GM13976 (cell line): ENCODE measurements around the gene CDC20.

Source experiments
- DNase-seq: peaks from one replicate; pipeline ENCODE4 v3.0.0; 2012; ENCODE audit warnings: low spot score
- CTCF ChIP-seq: IDR thresholded peaks from 2 replicates; pipeline ENCODE4 v1.5.1; 2012; ENCODE audit warnings: borderline replicate concordance, mild to moderate bottlenecking; ENCODE audit not compliant: insufficient read depth; ENCODE audit errors: extremely low read depth, missing control alignments, control extremely low read depth
- in situ Hi-C: fragments of 300-500 bp; cut with MboI; formaldehyde crosslinking; loops from one replicate; pipeline ENCODE4 v1.12.0; 2022; ENCODE audit warnings: low sequenced_read_pairs, mixed read lengths, inconsistent platforms; ENCODE audit not compliant: unreplicated experiment

The CDC20 gene

GRCh38 chr1:43314233-43314632 lies 44.5 kb upstream of the CDC20 start:
- TF ChIP-seq CTCF, result no peak
- in situ Hi-C loops, result no loop called here
- DNase-seq, result no peak

GRCh38 chr1:43315481-43315880 lies 43.3 kb upstream of the CDC20 start:
- in situ Hi-C loops, result no loop called here
- no peak for TF ChIP-seq CTCF
- DNase-seq, result no peak

GRCh38 chr1:43315963-43316737 lies 42.6 kb upstream of the CDC20 start:
- in situ Hi-C loops, result no loop called here
- TF ChIP-seq CTCF, result no peak
- DNase-seq, result no peak

GRCh38 chr1:43316738-43317520 lies 41.9 kb upstream of the CDC20 start:
- no peak for TF ChIP-seq CTCF
- DNase-seq, result no peak
- in situ Hi-C loops, result no loop called here

GRCh38 chr1:43317817-43318471 lies 40.8 kb upstream of the CDC20 start:
- TF ChIP-seq CTCF, result no peak
- in situ Hi-C loops, result no loop called here
- DNase-seq, result no peak

GRCh38 chr1:43318831-43319230 lies 40.0 kb upstream of the CDC20 start:
- DNase-seq, result no peak
- TF ChIP-seq CTCF, result no peak
- in situ Hi-C loops, result no loop called here
